Astrocyte (in vitro differentiated cells and primary cell): ENCODE measurements around the gene NDUFC2. TPM values are rescaled to one million over a fixed set of nuclear protein-coding genes. Genes with fewer than 3 reads are reported as not detected.

Source experiments
- DNase-seq: peaks from one replicate; pipeline ENCODE4 v3.0.0-alpha.2; 2010; ENCODE audit warnings: low read depth
- FAIRE-seq: peaks from 2 replicates; lab custom pipeline; 2011; peaks lifted over from hg19 to GRCh38; lab: Jason Lieb, UNC
- H2AFZ ChIP-seq: 2 replicates; pipeline ENCODE4 v1.6.0; 2012; ENCODE audit warnings: low read depth, low read length, inconsistent platforms
- H3K27ac ChIP-seq: 2 replicates; pipeline ENCODE4 v1.5.1; 2011; ENCODE audit warnings: low read depth, low read length, inconsistent platforms
- H3K27me3 ChIP-seq: 2 replicates; pipeline ENCODE4 v1.6.0; 2011; ENCODE audit warnings: low read length, inconsistent platforms; ENCODE audit not compliant: insufficient read depth
- H3K36me3 ChIP-seq: 2 replicates; pipeline ENCODE4 v1.5.1; 2011; ENCODE audit warnings: low read length, inconsistent platforms; ENCODE audit not compliant: insufficient read depth
- H3K4me1 ChIP-seq: 2 replicates; pipeline ENCODE4 v1.5.1; 2011; ENCODE audit warnings: low read length, inconsistent platforms; ENCODE audit not compliant: insufficient read depth
- H3K4me2 ChIP-seq: 2 replicates; pipeline ENCODE4 v1.6.0; 2012; ENCODE audit warnings: low read length, inconsistent platforms
- H3K4me3 ChIP-seq: 2 replicates; pipeline ENCODE4 v1.5.1; 2011; ENCODE audit warnings: low read depth, mild to moderate bottlenecking, low read length, inconsistent platforms; ENCODE audit not compliant: insufficient read depth
- H3K79me2 ChIP-seq: 2 replicates; pipeline ENCODE4 v1.6.0; 2012; ENCODE audit warnings: mild to moderate bottlenecking, low read length, inconsistent platforms; ENCODE audit not compliant: insufficient read depth
- H3K9ac ChIP-seq: 2 replicates; pipeline ENCODE4 v1.6.0; 2012; ENCODE audit warnings: mild to moderate bottlenecking, low read length, inconsistent platforms
- H3K9me3 ChIP-seq: 2 replicates; pipeline ENCODE4 v1.5.1; 2012; ENCODE audit warnings: low read depth, mild to moderate bottlenecking, low read length, inconsistent platforms; ENCODE audit not compliant: insufficient read depth
- H4K20me1 ChIP-seq: 2 replicates; pipeline ENCODE4 v1.6.0; 2012; ENCODE audit warnings: low read length, inconsistent platforms; ENCODE audit not compliant: insufficient read depth
- H3K27ac Mint-ChIP-seq: one replicate; pipeline ENCODE4 v1.8.0; 2021; ENCODE audit warnings: mild to moderate bottlenecking, mixed read lengths; ENCODE audit not compliant: unreplicated experiment
- H3K27me3 Mint-ChIP-seq: one replicate; pipeline ENCODE4 v1.8.0; 2021; ENCODE audit warnings: low read depth, mixed read lengths; ENCODE audit not compliant: unreplicated experiment
- H3K36me3 Mint-ChIP-seq: one replicate; pipeline ENCODE4 v1.8.0; 2021; ENCODE audit warnings: low read depth, mixed read lengths; ENCODE audit not compliant: unreplicated experiment
- H3K4me1 Mint-ChIP-seq: one replicate; pipeline ENCODE4 v1.8.0; 2021; ENCODE audit warnings: low read depth, mixed read lengths; ENCODE audit not compliant: unreplicated experiment
- H3K4me3 Mint-ChIP-seq: one replicate; pipeline ENCODE4 v1.8.0; 2021; ENCODE audit warnings: mild to moderate bottlenecking, moderate library complexity, mixed read lengths; ENCODE audit not compliant: unreplicated experiment
- H3K9me3 Mint-ChIP-seq: one replicate; pipeline ENCODE4 v1.8.0; 2021; ENCODE audit warnings: mild to moderate bottlenecking, mixed read lengths; ENCODE audit not compliant: unreplicated experiment
- CTCF ChIP-seq: IDR thresholded peaks from 2 replicates; pipeline ENCODE4 v1.5.1; 2011; ENCODE audit warnings: low read depth, mild to moderate bottlenecking, inconsistent platforms, low read length, moderate library complexity; ENCODE audit not compliant: insufficient read depth
- EZH2 ChIP-seq: IDR thresholded peaks from 2 replicates; pipeline ENCODE4 v1.6.1; 2012; ENCODE audit warnings: mild to moderate bottlenecking, low read length, inconsistent platforms; ENCODE audit not compliant: insufficient read depth
- total RNA-seq: library from RNA; stranded (reverse); gene quantifications from 2 replicates; pipeline ENCODE4 v1.2.1, GENCODE V29; 2021

Gene NDUFC2
- total RNA-seq, 1 donor from 2014 or later: 285 TPM

GRCh38 chr11:78110351-78110750 is 30.7 kb upstream of the NDUFC2 start:
- Mint-ChIP-seq H3K4me3 (no peak overlapping the region), H3K9me3 (no peaks in the 10 kb centered on the region), H3K36me3 (no peaks in the 10 kb centered on the region), H3K27ac (no peak overlapping the region), H3K27me3 (no peaks in the 10 kb centered on the region), H3K4me1 (peaks cover 11% of the 10 kb centered on the region)
- Histone ChIP-seq H3K79me2 (no peaks in the 10 kb centered on the region), H2AFZ (no peak overlapping the region), H4K20me1 (no peaks in the 10 kb centered on the region), H3K4me3 (no peak overlapping the region), H3K36me3 (peaks cover 19% of the 10 kb centered on the region), H3K27me3 (no peaks in the 10 kb centered on the region), H3K4me2 (no peak overlapping the region), H3K27ac (no peak overlapping the region), H3K9me3 (no peaks in the 10 kb centered on the region), H3K9ac (no peak overlapping the region), H3K4me1 (no peaks in the 10 kb centered on the region)
- FAIRE-seq (no peak), DNase-seq (no peak)
- TF ChIP-seq EZH2 (no peak), CTCF (no peak)

GRCh38 chr11:78109081-78110015 is 29.7 kb upstream of the NDUFC2 start:
- H3K4me3 ChIP-seq: no peak overlapping the region
- H3K36me3 ChIP-seq: peaks cover 19% of the 10 kb centered on the region
- Mint-ChIP-seq H3K27me3 (no peaks in the 10 kb centered on the region), H3K4me1 (peaks cover 11% of the 10 kb centered on the region), H3K9me3 (no peaks in the 10 kb centered on the region), H3K36me3 (no peaks in the 10 kb centered on the region), H3K4me3 (no peak overlapping the region), H3K27ac (peak overlapping the region; percentile 50)
- H4K20me1 ChIP-seq: no peaks in the 10 kb centered on the region
- H3K79me2 ChIP-seq: no peaks in the 10 kb centered on the region
- no peak overlapping the region for H3K27ac ChIP-seq
- H3K9me3 ChIP-seq: no peaks in the 10 kb centered on the region
- no peak overlapping the region for H3K9ac ChIP-seq
- H3K4me1 ChIP-seq: no peaks in the 10 kb centered on the region
- H2AFZ ChIP-seq: no peak overlapping the region
- FAIRE-seq (no peak), DNase-seq (no peak)
- TF ChIP-seq CTCF (no peak), EZH2 (no peak)
- H3K4me2 ChIP-seq: no peak overlapping the region
- no peaks in the 10 kb centered on the region for H3K27me3 ChIP-seq
